Left lung (tissue), 10 donors: ENCODE data around the gene CENPQ. TPM values are rescaled to one million over a fixed set of nuclear protein-coding genes. Genes with fewer than 3 reads are reported as not detected.

Experiments
- ATAC-seq: fragments of 200-7000 bp; cut with Tn5 transposase; one replicate; pipeline ENCODE4 v1.9.1; 2020; ENCODE audit warnings: moderate library complexity
- DNase-seq, 4 donors: peaks; one replicate each; pipeline ENCODE4 v3.0.0-alpha.2; 2013 to 2020
- H3K27ac ChIP-seq, 2 donors: fragments of 200-600 bp; sonication (generic) in 1 of 2; one replicate each; pipeline versions ENCODE4 v1.5.0 to v1.8.0; 2020 to 2021
- H3K27me3 ChIP-seq, 2 donors: fragments of 200-600 bp; sonication (generic) in 1 of 2; one replicate each; pipeline versions ENCODE4 v1.5.0 to v1.8.0; 2020 to 2021
- H3K36me3 ChIP-seq, 2 donors: fragments of 200-600 bp; sonication (generic) in 1 of 2; one replicate each; pipeline versions ENCODE4 v1.5.0 to v1.8.0; 2020 to 2021
- H3K4me1 ChIP-seq, 2 donors: fragments of 200-600 bp; one replicate each; pipeline ENCODE4 v1.8.0; 2021
- H3K4me3 ChIP-seq, 2 donors: fragments of 200-600 bp; sonication (generic) in 1 of 2; one replicate each; pipeline versions ENCODE4 v1.5.0 to v1.8.0; 2020 to 2021; ENCODE audit warnings: mild to moderate bottlenecking in 1 of 2
- H3K9me3 ChIP-seq, 2 donors: fragments of 200-600 bp; sonication (generic) in 1 of 2; one replicate each; pipeline versions ENCODE4 v1.5.0 to v1.8.0; 2020 to 2021
- intact Hi-C, 2 donors: fragments of 100-400 bp; cut with DNase I; formaldehyde crosslinking; loops; one replicate each; pipeline versions ENCODE4 v1.11.2 to v1.14.2; 2022
- polyA plus RNA-seq, 6 donors: library from polyadenylated mRNA; unstranded; fragments of 120-200 nt; gene quantifications; one replicate each; pipeline ENCODE4 v1.2.1, GENCODE V29; 2013; ENCODE audit not compliant: insufficient read length in 6 of 6
- total RNA-seq, 2 donors: library from RNA; stranded (reverse); fragmentation: NEBNext Ultra II Directional; extraction: Animal tissue kit (Norgen Biotek cat#: 25700); gene quantifications; one replicate each; pipeline ENCODE4 v1.2.1, GENCODE V29; 2021
- TF ChIP-seq, protein P1 (sequence below), 2 donors: fragments of 200-600 bp; sonication (generic) in 1 of 2; IDR thresholded peaks; one replicate each; pipeline versions ENCODE4 v1.5.0 to v1.8.0; 2021; ENCODE audit warnings: antibody characterized with exemption in 2 of 2
- donor health status: DM: no; HTN: yes; CAD: no.
- donor health status: DM: no; HTN: no; CAD: no.

Gene CENPQ
- total and polyA plus RNA-seq, 8 donors = 3.8 to 18.3 (median 11.5) TPM

DNA sequence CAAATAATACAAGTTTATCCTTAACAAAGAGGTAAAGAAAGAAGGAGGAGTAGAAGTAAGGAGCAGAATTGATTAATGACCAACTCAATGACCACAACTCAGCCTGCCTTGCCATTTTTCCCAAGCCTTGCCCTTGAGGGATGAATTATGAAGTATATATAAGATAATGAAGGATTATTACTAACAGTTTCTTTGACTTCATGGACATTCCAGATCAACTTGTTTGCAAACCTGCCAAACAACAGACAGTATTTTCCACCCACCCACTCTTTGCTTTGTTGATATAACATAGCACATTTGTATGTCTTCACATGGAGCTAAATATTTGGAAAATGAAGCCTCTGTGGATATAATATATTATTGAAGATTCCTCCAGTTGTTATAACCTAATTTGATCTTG lies 77.4 kb downstream of the CENPQ start:
- no peaks in the 10 kb centered on the region for H3K36me3 ChIP-seq
- ATAC-seq (no peak), DNase-seq (no peak)
- no peaks in the 10 kb centered on the region for H3K27me3 ChIP-seq
- no peaks in the 10 kb centered on the region for H3K9me3 ChIP-seq
- H3K27ac ChIP-seq = no peak overlapping the region
- no peaks in the 10 kb centered on the region for H3K4me1 ChIP-seq
- intact Hi-C loops = no loop called here
- H3K4me3 ChIP-seq = no peak overlapping the region
- TF ChIP-seq, protein P1, sequence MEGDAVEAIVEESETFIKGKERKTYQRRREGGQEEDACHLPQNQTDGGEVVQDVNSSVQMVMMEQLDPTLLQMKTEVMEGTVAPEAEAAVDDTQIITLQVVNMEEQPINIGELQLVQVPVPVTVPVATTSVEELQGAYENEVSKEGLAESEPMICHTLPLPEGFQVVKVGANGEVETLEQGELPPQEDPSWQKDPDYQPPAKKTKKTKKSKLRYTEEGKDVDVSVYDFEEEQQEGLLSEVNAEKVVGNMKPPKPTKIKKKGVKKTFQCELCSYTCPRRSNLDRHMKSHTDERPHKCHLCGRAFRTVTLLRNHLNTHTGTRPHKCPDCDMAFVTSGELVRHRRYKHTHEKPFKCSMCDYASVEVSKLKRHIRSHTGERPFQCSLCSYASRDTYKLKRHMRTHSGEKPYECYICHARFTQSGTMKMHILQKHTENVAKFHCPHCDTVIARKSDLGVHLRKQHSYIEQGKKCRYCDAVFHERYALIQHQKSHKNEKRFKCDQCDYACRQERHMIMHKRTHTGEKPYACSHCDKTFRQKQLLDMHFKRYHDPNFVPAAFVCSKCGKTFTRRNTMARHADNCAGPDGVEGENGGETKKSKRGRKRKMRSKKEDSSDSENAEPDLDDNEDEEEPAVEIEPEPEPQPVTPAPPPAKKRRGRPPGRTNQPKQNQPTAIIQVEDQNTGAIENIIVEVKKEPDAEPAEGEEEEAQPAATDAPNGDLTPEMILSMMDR (IDR thresholded peaks at IDR 0.05) = no peak

DNA sequence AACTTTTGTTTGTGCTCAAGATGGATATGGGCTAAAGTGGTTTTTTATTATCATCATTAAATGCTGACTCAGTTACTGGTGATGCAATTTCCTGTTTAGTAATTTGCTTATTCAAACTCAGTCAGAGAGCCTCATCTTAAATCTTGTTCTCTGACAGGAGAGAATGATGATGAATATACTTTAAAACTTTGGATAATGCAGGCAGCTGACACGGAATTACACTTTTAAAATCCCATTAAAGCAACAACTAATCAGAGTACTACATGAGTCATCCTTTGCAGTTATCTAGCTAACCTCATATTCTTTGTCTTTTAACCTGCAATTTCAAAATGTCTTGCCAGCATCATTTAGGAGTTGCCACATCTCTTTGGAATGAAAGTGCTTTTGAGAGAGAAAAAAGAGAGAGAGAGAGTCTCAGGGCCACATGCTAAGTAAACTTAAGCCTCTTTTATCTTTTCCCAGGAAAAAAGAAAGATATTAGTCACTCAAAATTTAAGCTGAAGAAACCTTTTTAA lies 78.1 kb downstream of the CENPQ start:
- Histone ChIP-seq H3K27ac (no peak overlapping the region), H3K27me3 (no peaks in the 10 kb centered on the region), H3K4me1 (no peaks in the 10 kb centered on the region), H3K9me3 (no peaks in the 10 kb centered on the region), H3K4me3 (no peak overlapping the region), H3K36me3 (no peaks in the 10 kb centered on the region)
- TF ChIP-seq, protein P1 (IDR thresholded peaks at IDR 0.05) = no peak
- peak; percentile 15 for ATAC-seq
- intact Hi-C loops = no loop called here
- peak in 1 of 4 donors; percentile 7 for DNase-seq

DNA sequence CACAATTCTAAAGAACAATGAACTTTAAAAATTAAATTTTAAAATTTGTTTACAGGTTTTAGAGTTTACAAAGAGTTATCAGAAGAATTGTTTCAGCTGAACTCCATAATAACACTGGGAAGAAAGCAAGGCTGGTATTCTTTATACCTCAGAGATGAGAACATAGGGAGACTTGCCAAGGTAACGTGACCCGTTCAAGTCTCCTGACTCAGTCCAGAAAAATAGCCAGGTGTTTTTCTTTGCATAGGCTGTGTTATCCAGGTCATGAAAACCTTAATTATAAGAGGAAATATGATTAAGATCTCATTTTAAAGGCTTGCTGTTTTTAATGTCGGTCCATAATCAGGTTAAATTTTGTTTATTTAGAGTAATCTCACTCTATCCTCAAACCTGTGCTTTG lies 78.8 kb downstream of the CENPQ start:
- DNase-seq (no peak), ATAC-seq (no peak)
- Histone ChIP-seq H3K27me3 (no peaks in the 10 kb centered on the region), H3K4me3 (no peak overlapping the region), H3K4me1 (no peaks in the 10 kb centered on the region), H3K36me3 (no peaks in the 10 kb centered on the region), H3K27ac (no peak overlapping the region), H3K9me3 (no peaks in the 10 kb centered on the region)
- TF ChIP-seq, protein P1 (IDR thresholded peaks at IDR 0.05) = no peak
- intact Hi-C loops = no loop called here

Other genes with a start within 250 kb of the CENPQ start
- 10 to 100 TPM; 20.6 to 25.5 TPM for gene MMUT, start 117 bp upstream of the CENPQ start, total RNA-seq
- gene MMUT, start 117 bp upstream of the CENPQ start, polyA plus RNA-seq = 10 to 100 TPM; 33.2 to 45.7 (median 35.0) TPM
- gene GLYATL3, start 36.6 kb downstream of the CENPQ start, total RNA-seq = not detected
- not detected for gene GLYATL3, start 36.6 kb downstream of the CENPQ start, polyA plus RNA-seq
- 1 to 10 TPM; 7.0 to 10.0 TPM for gene C6orf141, start 87.3 kb downstream of the CENPQ start, total RNA-seq
- gene C6orf141, start 87.3 kb downstream of the CENPQ start, polyA plus RNA-seq = 1 to 10 TPM; 3.0 to 6.3 (median 4.7) TPM
- not detected for gene RHAG, start 173.5 kb downstream of the CENPQ start, total RNA-seq
- 1 to 10 TPM; 1.4 to 2.2 (median 1.9) TPM for gene RHAG, start 173.5 kb downstream of the CENPQ start, polyA plus RNA-seq